HG02798 (cell line): ENCODE measurements around the gene RPS6KA4.

Source experiments
- ATAC-seq: cut with Tn5 transposase; IDR thresholded peaks from one replicate; pipeline ENCODE4 v1.9.1; 2021; ENCODE audit warnings: mild to moderate bottlenecking; ENCODE audit not compliant: unreplicated experiment, poor library complexity

RPS6KA4 gene

GRCh38 chr11:64344787-64345186 lies 14.2 kb upstream of the RPS6KA4 start:
- no peak for ATAC-seq

GRCh38 chr11:64347193-64347867 lies 11.6 kb upstream of the RPS6KA4 start:
- no peak for ATAC-seq

- ATAC-seq, result no peak
Measured at GRCh38 chr11:64348383-64349024, 10.5 kb upstream of the RPS6KA4 start.

- no peak for ATAC-seq
Measured at GRCh38 chr11:64349025-64349387, 10.0 kb upstream of the RPS6KA4 start.

- no peak for ATAC-seq
Measured at GRCh38 chr11:64349404-64349803, 9.6 kb upstream of the RPS6KA4 start.

- ATAC-seq, result no peak
Measured at GRCh38 chr11:64351136-64351631, 7.8 kb upstream of the RPS6KA4 start.

- ATAC-seq, result no peak
Measured at GRCh38 chr11:64352099-64352994, 6.6 kb upstream of the RPS6KA4 start.

GRCh38 chr11:64352995-64353714 lies 5.8 kb upstream of the RPS6KA4 start:
- no peak for ATAC-seq

GRCh38 chr11:64353715-64354506 lies 5.1 kb upstream of the RPS6KA4 start:
- no peak for ATAC-seq

GRCh38 chr11:64355078-64355940 lies 3.7 kb upstream of the RPS6KA4 start:
- no peak for ATAC-seq

- ATAC-seq, result no peak
Measured at GRCh38 chr11:64356498-64357411, 2.2 kb upstream of the RPS6KA4 start.

GRCh38 chr11:64357446-64357845 lies 1.5 kb upstream of the RPS6KA4 start:
- ATAC-seq, result no peak

- ATAC-seq, result no peak
Measured at GRCh38 chr11:64357904-64358535, 942 bp upstream of the RPS6KA4 start.

GRCh38 chr11:64358536-64358906 lies 441 bp upstream of the RPS6KA4 start:
- ATAC-seq, result no peak

- ATAC-seq, result no peak
Measured at GRCh38 chr11:64359712-64360445, 917 bp downstream of the RPS6KA4 start.

GRCh38 chr11:64360448-64360921 lies 1.5 kb downstream of the RPS6KA4 start:
- ATAC-seq, result no peak
